Neural cell (in vitro differentiated cells): ENCODE measurements around the gene KRT27.

Source experiments
- CTCF ChIP-seq: fragments of 450-650 bp; IDR thresholded peaks from 2 replicates; pipeline ENCODE4 v1.5.1; 2014; ENCODE audit warnings: antibody characterized with exemption, mild to moderate bottlenecking, moderate library complexity; ENCODE audit not compliant: poor library complexity, severe bottlenecking
- EP300 ChIP-seq: fragments of 450-650 bp; conservative IDR thresholded peaks from 2 replicates; pipeline ENCODE4 v1.6.1; 2014; ENCODE audit warnings: antibody characterized with exemption, mild to moderate bottlenecking, moderate library complexity; ENCODE audit not compliant: poor library complexity, severe bottlenecking
- EZH2 ChIP-seq: fragments of 200-600, 300-800 bp; shearing (Covaris generic), sonication (generic); IDR thresholded peaks from 2 replicates; pipeline ENCODE4 v1.6.1; 2014; ENCODE audit warnings: antibody characterized with exemption, low read length, borderline replicate concordance, mild to moderate bottlenecking; ENCODE audit not compliant: insufficient read depth, poor library complexity, severe bottlenecking
- MXI1 ChIP-seq: fragments of 450-650 bp; conservative IDR thresholded peaks from 2 replicates; pipeline ENCODE4 v1.6.1; 2014; ENCODE audit warnings: antibody characterized with exemption, mild to moderate bottlenecking; ENCODE audit not compliant: poor library complexity, severe bottlenecking
- POLR2AphosphoS5 ChIP-seq: IDR thresholded peaks from 2 replicates; pipeline ENCODE4 v1.6.1; 2012
- RAD21 ChIP-seq: fragments of 450-650 bp; conservative IDR thresholded peaks from 2 replicates; pipeline ENCODE4 v1.6.1; 2014; ENCODE audit warnings: antibody characterized with exemption, mild to moderate bottlenecking, moderate library complexity
- REST ChIP-seq: IDR thresholded peaks from 2 replicates; pipeline ENCODE4 v1.6.1; 2012; ENCODE audit warnings: borderline replicate concordance
- TAF1 ChIP-seq: IDR thresholded peaks from 2 replicates; pipeline ENCODE4 v1.6.1; 2012; ENCODE audit warnings: low read depth

- TF ChIP-seq CTCF, result no peak
- no peak for TF ChIP-seq REST
- TF ChIP-seq MXI1, result no peak
- TF ChIP-seq RAD21, result no peak
- TF ChIP-seq EZH2, result no peak
- no peak for TF ChIP-seq EP300
- TF ChIP-seq POLR2AphosphoS5, result no peak
- no peak for TF ChIP-seq TAF1
These were observed 47.3 kb downstream of the KRT27 start for GRCh38 chr17:40735016-40735415.
